HCT116 (cell line): ENCODE results near the gene CCDC192. TPM values are rescaled to one million over a fixed set of nuclear protein-coding genes. Genes with fewer than 3 reads are reported as not detected.

Source experiments
- ATAC-seq: fragments of 200-7000 bp; cut with Tn5 transposase; 2 replicates; pipeline ENCODE4 v1.9.1; 2020; ENCODE audit warnings: mild to moderate bottlenecking, moderate library complexity
- BruUV-seq: library from RNA; stranded (reverse); fragments of 400-500 nt; replicated peaks from 2 replicates; lab custom pipeline; 2021; lab: Mats Ljungman, UMichigan
- CTCF ChIA-PET: fragments of 300-600 bp; sonication (Branson Sonifier 250); formaldehyde crosslinking; loops from one replicate; lab custom pipeline; 2021; ENCODE audit warnings: antibody characterized with exemption; lab: Charles Lee
- POLR2A ChIA-PET: fragments of 300-600, 350-600 bp; sonication (Branson Sonifier 250); formaldehyde crosslinking; loops from one replicate; lab custom pipeline; 2021; ENCODE audit warnings: antibody characterized with exemption; lab: Charles Lee
- RAD21 ChIA-PET, 2 experiments: fragments of 300-600 bp; sonication (Branson Sonifier 250); formaldehyde crosslinking; loops; one replicate each; lab custom pipeline; 2023; ENCODE audit warnings: low total read pairs in 2 of 2; ENCODE audit not compliant: uncharacterized antibody in 2 of 2, unreplicated experiment in 2 of 2, low non-redundant PET in 1 of 2; lab: Charles Lee
- DNase-seq: peaks from one replicate; pipeline ENCODE4 v3.0.0-alpha.2; 2010; ENCODE audit warnings: low read depth, low spot score
- H2AFZ ChIP-seq: fragments of 200-600 bp; shearing (Covaris generic), sonication (generic); 2 replicates; pipeline ENCODE4 v1.6.1; 2017; ENCODE audit warnings: low read depth, mixed run types, mixed read lengths, antibody characterized with exemption, low read length; ENCODE audit not compliant: poor library complexity, severe bottlenecking
- H3K27ac ChIP-seq: 2 replicates; pipeline ENCODE4 v1.5.1; 2012; ENCODE audit warnings: low read depth, low read length
- H3K27me3 ChIP-seq: fragments of 200-600 bp; sonication (generic); 2 replicates; pipeline ENCODE4 v1.6.1; 2016; ENCODE audit warnings: mixed run types, low read length, mixed read lengths; ENCODE audit not compliant: insufficient read depth
- H3K36me3 ChIP-seq, 2 experiments: fragments of 200-500 bp in 1 of 2; fragments of 200-600 bp in 1 of 2; sonication (Bioruptor generic) in 1 of 2; sonication (generic) in 1 of 2; 2 replicates each; pipeline versions ENCODE4 v1.5.1 to v1.6.1; 2014 to 2016; ENCODE audit warnings: low read length in 2 of 2, inconsistent platforms in 1 of 2, mixed read lengths in 1 of 2, mixed run types in 1 of 2; ENCODE audit not compliant: insufficient read depth in 2 of 2, control insufficient read depth in 1 of 2
- H3K4me1 ChIP-seq, 2 experiments: fragments of 200-600 bp in 1 of 2; sonication (generic) in 1 of 2; 2 replicates each; pipeline versions ENCODE4 v1.5.1 to v1.6.1; 2012 to 2017; ENCODE audit warnings: low read length in 2 of 2, inconsistent platforms in 1 of 2, mild to moderate bottlenecking in 1 of 2, mixed read lengths in 1 of 2, mixed run types in 1 of 2, moderate library complexity in 1 of 2; ENCODE audit not compliant: insufficient read depth in 2 of 2, control insufficient read depth in 1 of 2
- H3K4me2 ChIP-seq: fragments of 200-600 bp; sonication (generic); 2 replicates; pipeline ENCODE4 v1.6.1; 2017; ENCODE audit warnings: mixed run types, low read length, mixed read lengths
- H3K4me3 ChIP-seq, 2 experiments: fragments of 200-600 bp in 1 of 2; sonication (generic) in 1 of 2; replicated peaks in 1 of 2; 2 replicates each; pipeline ENCODE4 v1.5.1; 2011 to 2016; ENCODE audit warnings: low read length in 2 of 2, control low read depth in 1 of 2, low read depth in 1 of 2, mild to moderate bottlenecking in 1 of 2, mixed read lengths in 1 of 2, mixed run types in 1 of 2
- H3K79me2 ChIP-seq: fragments of 200-600 bp; sonication (generic); 2 replicates; pipeline ENCODE4 v1.6.1; 2017; ENCODE audit warnings: mild to moderate bottlenecking, mixed run types, low read length, moderate library complexity, mixed read lengths; ENCODE audit not compliant: insufficient read depth
- H3K9ac ChIP-seq: fragments of 200-600 bp; sonication (generic); 2 replicates; pipeline ENCODE4 v1.6.1; 2016; ENCODE audit warnings: low read length, mixed read lengths
- H3K9me2 ChIP-seq: fragments of 200-600 bp; sonication (generic), shearing (Covaris generic); 2 replicates; pipeline ENCODE4 v1.6.1; 2017; ENCODE audit warnings: mixed run types, mild to moderate bottlenecking, moderate library complexity; ENCODE audit not compliant: insufficient read depth
- H3K9me3 ChIP-seq, 2 experiments: fragments of 200-500 bp in 1 of 2; fragments of 200-600 bp in 1 of 2; sonication (Bioruptor generic) in 1 of 2; sonication (generic) in 1 of 2; 2 replicates each; pipeline ENCODE4 v1.6.1; 2014 to 2017; ENCODE audit warnings: low read length in 2 of 2, mixed read lengths in 2 of 2, inconsistent platforms in 1 of 2, low read depth in 1 of 2, mild to moderate bottlenecking in 1 of 2, mixed run types in 1 of 2, moderate library complexity in 1 of 2; ENCODE audit not compliant: control insufficient read depth in 1 of 2, insufficient read depth in 1 of 2
- H4K20me1 ChIP-seq: fragments of 200-600 bp; sonication (generic), shearing (Covaris generic); 2 replicates; pipeline ENCODE4 v1.6.1; 2017; ENCODE audit warnings: mixed run types, mild to moderate bottlenecking, moderate library complexity; ENCODE audit not compliant: insufficient read depth
- CBX3 ChIP-seq: IDR thresholded peaks from 2 replicates; pipeline ENCODE4 v1.6.1; 2012; ENCODE audit warnings: low read depth
- CEBPB ChIP-seq: IDR thresholded peaks from 2 replicates; pipeline ENCODE4 v1.6.1; 2012; ENCODE audit warnings: low read depth
- EGR1 ChIP-seq: IDR thresholded peaks from 2 replicates; pipeline ENCODE4 v1.6.1; 2012; ENCODE audit warnings: low read depth
- EZH2 ChIP-seq: fragments of 200-600 bp; sonication (generic); IDR thresholded peaks from 2 replicates; pipeline ENCODE4 v1.6.1; 2017; ENCODE audit warnings: antibody characterized with exemption, mixed run types
- FOSL1 ChIP-seq: IDR thresholded peaks from 2 replicates; pipeline ENCODE4 v1.6.1; 2012; ENCODE audit warnings: low read depth
- JUND ChIP-seq: IDR thresholded peaks from 2 replicates; pipeline ENCODE4 v1.6.1; 2012
- POLR2A ChIP-seq: IDR thresholded peaks from 2 replicates; pipeline ENCODE4 v1.7.0; 2011; ENCODE audit warnings: borderline replicate concordance; ENCODE audit not compliant: insufficient read depth, insufficient read length; ENCODE audit errors: extremely low read depth
- POLR2AphosphoS5 ChIP-seq: IDR thresholded peaks from 2 replicates; pipeline ENCODE4 v1.6.1; 2011; ENCODE audit warnings: mild to moderate bottlenecking, low read depth, low read length, moderate library complexity
- SIN3A ChIP-seq: IDR thresholded peaks from 2 replicates; pipeline ENCODE4 v1.6.1; 2012; ENCODE audit warnings: low read depth
- SP1 ChIP-seq: IDR thresholded peaks from 2 replicates; pipeline ENCODE4 v1.6.1; 2012; ENCODE audit warnings: low read depth
- SRF ChIP-seq: IDR thresholded peaks from 2 replicates; pipeline ENCODE4 v1.6.1; 2012; ENCODE audit warnings: low read depth
- YY1 ChIP-seq: IDR thresholded peaks from 2 replicates; pipeline ENCODE4 v1.6.1; 2011; ENCODE audit warnings: low read length, low read depth, moderate library complexity, mild to moderate bottlenecking; ENCODE audit not compliant: insufficient replicate concordance; ENCODE audit errors: extremely low read depth
- ZFX ChIP-seq: fragments of 450-650 bp; IDR thresholded peaks from 2 replicates; pipeline ENCODE4 v1.6.1; 2017
- ZNF274 ChIP-seq: fragments of 200-500 bp; sonication (Bioruptor generic); IDR thresholded peaks from 2 replicates; pipeline ENCODE4 v1.6.1; 2014; ENCODE audit warnings: mild to moderate bottlenecking, low read depth, low read length, inconsistent platforms
- intact Hi-C: fragments of 100-400 bp; cut with micrococcal nuclease; formaldehyde crosslinking; loops from 2 replicates; pipeline ENCODE4 v1.10.0; 2022
- total RNA-seq: library from RNA; stranded (reverse); gene quantifications from one replicate; pipeline ENCODE4 v1.2.1, GENCODE V29; 2021; ENCODE audit not compliant: unreplicated experiment
- TF ChIP-seq, protein P1 (sequence below): IDR thresholded peaks from 2 replicates; pipeline ENCODE4 v1.6.1; 2012
- TF ChIP-seq, protein P2 (sequence below): IDR thresholded peaks from 2 replicates; pipeline ENCODE4 v1.6.1; 2012
- TF ChIP-seq, protein P3 (sequence below): IDR thresholded peaks from 2 replicates; pipeline ENCODE4 v1.6.1; 2011; ENCODE audit warnings: mild to moderate bottlenecking, low read length, moderate library complexity; ENCODE audit not compliant: insufficient replicate concordance; ENCODE audit errors: extremely low read depth

CCDC192 gene
- total RNA-seq, 1 experiment from 2014 or later: not detected

DNA sequence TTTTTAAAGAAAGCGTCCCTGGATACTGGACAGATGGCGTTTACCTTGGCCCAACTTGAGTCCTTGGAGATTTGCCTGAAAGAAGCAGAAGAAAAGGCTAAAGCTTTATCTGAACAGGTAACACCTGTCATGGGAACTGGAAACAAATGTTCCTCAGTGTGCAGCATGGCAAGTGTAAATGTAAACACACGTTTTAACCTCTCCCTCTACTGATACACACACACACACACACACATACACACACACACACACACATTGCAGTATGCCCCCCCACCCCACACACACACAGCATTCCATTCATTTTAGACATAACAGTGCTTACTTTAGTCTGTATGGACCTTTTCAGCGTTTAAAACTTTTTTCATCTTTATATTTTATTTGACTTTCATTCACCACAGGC, 51.1 kb downstream of the CCDC192 start:
- H3K9me2 ChIP-seq: no peaks in the 10 kb centered on the region
- RAD21 ChIA-PET: no interaction called here
- no peak overlapping the region for H3K4me3 ChIP-seq
- TF ChIP-seq POLR2A (no peak), ZFX (no peak), SIN3A (no peak), JUND (no peak), CEBPB (no peak), SRF (no peak), SP1 (no peak), EZH2 (no peak), ZNF274 (no peak), FOSL1 (no peak), POLR2AphosphoS5 (no peak), EGR1 (no peak), YY1 (no peak), CBX3 (no peak)
- TF ChIP-seq, protein P1, sequence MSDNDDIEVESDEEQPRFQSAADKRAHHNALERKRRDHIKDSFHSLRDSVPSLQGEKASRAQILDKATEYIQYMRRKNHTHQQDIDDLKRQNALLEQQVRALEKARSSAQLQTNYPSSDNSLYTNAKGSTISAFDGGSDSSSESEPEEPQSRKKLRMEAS: no peak
- TF ChIP-seq, protein P2, sequence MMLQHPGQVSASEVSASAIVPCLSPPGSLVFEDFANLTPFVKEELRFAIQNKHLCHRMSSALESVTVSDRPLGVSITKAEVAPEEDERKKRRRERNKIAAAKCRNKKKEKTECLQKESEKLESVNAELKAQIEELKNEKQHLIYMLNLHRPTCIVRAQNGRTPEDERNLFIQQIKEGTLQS: no peak
- TF ChIP-seq, protein P3, sequence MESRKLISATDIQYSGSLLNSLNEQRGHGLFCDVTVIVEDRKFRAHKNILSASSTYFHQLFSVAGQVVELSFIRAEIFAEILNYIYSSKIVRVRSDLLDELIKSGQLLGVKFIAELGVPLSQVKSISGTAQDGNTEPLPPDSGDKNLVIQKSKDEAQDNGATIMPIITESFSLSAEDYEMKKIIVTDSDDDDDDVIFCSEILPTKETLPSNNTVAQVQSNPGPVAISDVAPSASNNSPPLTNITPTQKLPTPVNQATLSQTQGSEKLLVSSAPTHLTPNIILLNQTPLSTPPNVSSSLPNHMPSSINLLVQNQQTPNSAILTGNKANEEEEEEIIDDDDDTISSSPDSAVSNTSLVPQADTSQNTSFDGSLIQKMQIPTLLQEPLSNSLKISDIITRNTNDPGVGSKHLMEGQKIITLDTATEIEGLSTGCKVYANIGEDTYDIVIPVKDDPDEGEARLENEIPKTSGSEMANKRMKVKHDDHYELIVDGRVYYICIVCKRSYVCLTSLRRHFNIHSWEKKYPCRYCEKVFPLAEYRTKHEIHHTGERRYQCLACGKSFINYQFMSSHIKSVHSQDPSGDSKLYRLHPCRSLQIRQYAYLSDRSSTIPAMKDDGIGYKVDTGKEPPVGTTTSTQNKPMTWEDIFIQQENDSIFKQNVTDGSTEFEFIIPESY: no peak
- TF ChIP-seq, all 23 proteins: peak for 0
- no peaks in the 10 kb centered on the region for H3K27me3 ChIP-seq
- ChIA-PET CTCF (no interaction called here), POLR2A (no interaction called here)
- H3K4me1 ChIP-seq: no peaks in the 10 kb centered on the region
- H3K9ac ChIP-seq: no peak overlapping the region
- no peak for DNase-seq
- no peaks in the 10 kb centered on the region for H3K79me2 ChIP-seq
- intact Hi-C loops: no loop called here
- H4K20me1 ChIP-seq: no peaks in the 10 kb centered on the region
- H3K36me3 ChIP-seq: no peaks in the 10 kb centered on the region
- no TSS peak for BruUV-seq
- no peaks in the 10 kb centered on the region for H3K9me3 ChIP-seq
- no peak overlapping the region for H3K27ac ChIP-seq
- no peak overlapping the region for H3K4me2 ChIP-seq
- ATAC-seq: no peak
- no peak overlapping the region for H2AFZ ChIP-seq
